GM18505 (cell line): Measurements from ENCODE around the gene HMGN3.

Source experiments
- ATAC-seq: cut with Tn5 transposase; IDR thresholded peaks from one replicate; pipeline ENCODE4 v1.9.1; 2021; ENCODE audit not compliant: unreplicated experiment
- POLR2A ChIP-seq: IDR thresholded peaks from 4 replicates; pipeline ENCODE4 v1.6.1; 2011; ENCODE audit warnings: borderline replicate concordance; ENCODE audit not compliant: insufficient read depth, insufficient read length; ENCODE audit errors: extremely low read depth

Gene HMGN3

GRCh38 chr6:79223611-79224404 lies 10.7 kb downstream of the HMGN3 start:
- TF ChIP-seq POLR2A, result no peak
- ATAC-seq, result no peak

- no peak for TF ChIP-seq POLR2A
- no peak for ATAC-seq
Observed at GRCh38 chr6:79215213-79215824, 19.2 kb downstream of the HMGN3 start.

GRCh38 chr6:79212859-79213258 lies 21.6 kb downstream of the HMGN3 start:
- no peak for TF ChIP-seq POLR2A
- ATAC-seq, result no peak

- no peak for TF ChIP-seq POLR2A
- no peak for ATAC-seq
Observed at GRCh38 chr6:79208816-79209215, 25.7 kb downstream of the HMGN3 start.

- TF ChIP-seq POLR2A, result no peak
- no peak for ATAC-seq
Observed at GRCh38 chr6:79203753-79204253, 30.7 kb downstream of the HMGN3 start.

GRCh38 chr6:79202556-79202955 lies 31.9 kb downstream of the HMGN3 start:
- TF ChIP-seq POLR2A, result no peak
- no peak for ATAC-seq

GRCh38 chr6:79201983-79202382 lies 32.5 kb downstream of the HMGN3 start:
- ATAC-seq, result no peak
- no peak for TF ChIP-seq POLR2A

- ATAC-seq, result no peak
- no peak for TF ChIP-seq POLR2A
Observed at GRCh38 chr6:79201143-79201542, 33.3 kb downstream of the HMGN3 start.

- no peak for ATAC-seq
- TF ChIP-seq POLR2A, result no peak
Observed at GRCh38 chr6:79196912-79197311, 37.6 kb downstream of the HMGN3 start.

- no peak for ATAC-seq
- no peak for TF ChIP-seq POLR2A
Observed at GRCh38 chr6:79193971-79194370, 40.5 kb downstream of the HMGN3 start.

GRCh38 chr6:79189760-79190350 lies 44.6 kb downstream of the HMGN3 start:
- no peak for TF ChIP-seq POLR2A
- no peak for ATAC-seq

- no peak for TF ChIP-seq POLR2A
- no peak for ATAC-seq
Observed at GRCh38 chr6:79188885-79189480, 45.5 kb downstream of the HMGN3 start.

GRCh38 chr6:79188107-79188506 lies 46.4 kb downstream of the HMGN3 start:
- ATAC-seq, result no peak
- TF ChIP-seq POLR2A, result no peak
